ENCODE measurements around the gene POU4F3.
"Not testable (repeated sequence)": the region's sequence is repeated elsewhere in the genome, so short reads cannot be mapped to it uniquely, and the experiment has no call there.

Gene POU4F3, protein sequence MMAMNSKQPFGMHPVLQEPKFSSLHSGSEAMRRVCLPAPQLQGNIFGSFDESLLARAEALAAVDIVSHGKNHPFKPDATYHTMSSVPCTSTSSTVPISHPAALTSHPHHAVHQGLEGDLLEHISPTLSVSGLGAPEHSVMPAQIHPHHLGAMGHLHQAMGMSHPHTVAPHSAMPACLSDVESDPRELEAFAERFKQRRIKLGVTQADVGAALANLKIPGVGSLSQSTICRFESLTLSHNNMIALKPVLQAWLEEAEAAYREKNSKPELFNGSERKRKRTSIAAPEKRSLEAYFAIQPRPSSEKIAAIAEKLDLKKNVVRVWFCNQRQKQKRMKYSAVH

DNA sequence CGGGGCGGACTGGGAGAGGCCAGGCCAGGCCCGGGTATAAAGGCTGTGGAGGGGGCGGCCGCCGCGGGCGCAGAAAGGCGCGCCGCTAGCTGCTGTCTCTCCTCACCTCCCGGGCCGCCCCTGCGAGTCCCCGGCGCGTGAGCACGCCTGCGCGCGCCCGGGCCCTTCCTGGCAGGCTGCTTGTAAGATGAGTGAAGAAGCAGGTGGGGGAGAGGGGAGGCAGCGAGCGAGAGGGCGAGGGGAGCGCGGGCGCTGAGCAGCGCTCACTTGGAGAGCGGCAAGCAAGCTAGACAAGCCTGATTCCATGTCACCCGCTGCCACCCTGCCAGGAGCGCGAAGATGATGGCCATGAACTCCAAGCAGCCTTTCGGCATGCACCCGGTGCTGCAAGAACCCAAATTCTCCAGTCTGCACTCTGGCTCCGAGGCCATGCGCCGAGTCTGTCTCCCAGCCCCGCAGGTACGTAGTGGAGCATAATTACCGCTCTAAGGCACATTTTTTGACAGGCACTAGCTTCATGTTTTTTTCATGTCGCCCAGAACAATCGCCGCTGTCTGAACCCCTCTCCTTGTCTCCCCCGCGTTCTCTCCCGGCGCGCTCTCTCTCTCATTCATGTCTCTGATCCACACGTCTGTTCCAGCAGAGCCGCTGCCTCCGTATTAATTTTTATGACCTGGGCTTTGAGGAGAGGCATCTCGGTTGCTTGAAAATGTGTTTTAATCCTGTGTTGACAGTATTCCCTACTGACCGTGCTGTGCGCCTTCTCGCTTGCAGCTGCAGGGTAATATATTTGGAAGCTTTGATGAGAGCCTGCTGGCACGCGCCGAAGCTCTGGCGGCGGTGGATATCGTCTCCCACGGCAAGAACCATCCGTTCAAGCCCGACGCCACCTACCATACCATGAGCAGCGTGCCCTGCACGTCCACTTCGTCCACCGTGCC lies at the start of gene POU4F3:
Gene POU4F3, plus strand, starts transcription at position 66 of the 941 bp plus-strand sequence. Its CDS starts 274 bp downstream, at position 340.
- no peak for DNase-seq

DNA sequence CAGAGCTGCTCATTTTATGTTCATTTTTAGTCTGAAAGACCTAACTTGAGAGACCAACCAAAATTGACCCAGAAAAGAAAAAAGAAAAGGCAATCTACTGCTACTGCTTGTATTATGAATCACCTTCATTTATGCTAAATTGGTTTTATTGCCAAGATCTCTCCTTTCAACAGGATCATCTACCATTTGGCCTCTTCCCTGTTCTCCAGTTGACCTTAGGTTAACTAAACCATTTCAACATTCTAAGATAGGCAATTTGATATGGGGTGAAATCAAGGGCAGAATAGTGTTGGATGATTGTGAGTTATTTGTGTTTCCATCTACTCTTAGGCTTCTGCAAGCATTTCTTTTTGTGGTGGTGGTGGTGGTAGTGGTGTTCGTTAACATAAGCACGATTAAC lies 48.3 kb upstream of the POU4F3 start:
- DNase-seq: no peak

DNA sequence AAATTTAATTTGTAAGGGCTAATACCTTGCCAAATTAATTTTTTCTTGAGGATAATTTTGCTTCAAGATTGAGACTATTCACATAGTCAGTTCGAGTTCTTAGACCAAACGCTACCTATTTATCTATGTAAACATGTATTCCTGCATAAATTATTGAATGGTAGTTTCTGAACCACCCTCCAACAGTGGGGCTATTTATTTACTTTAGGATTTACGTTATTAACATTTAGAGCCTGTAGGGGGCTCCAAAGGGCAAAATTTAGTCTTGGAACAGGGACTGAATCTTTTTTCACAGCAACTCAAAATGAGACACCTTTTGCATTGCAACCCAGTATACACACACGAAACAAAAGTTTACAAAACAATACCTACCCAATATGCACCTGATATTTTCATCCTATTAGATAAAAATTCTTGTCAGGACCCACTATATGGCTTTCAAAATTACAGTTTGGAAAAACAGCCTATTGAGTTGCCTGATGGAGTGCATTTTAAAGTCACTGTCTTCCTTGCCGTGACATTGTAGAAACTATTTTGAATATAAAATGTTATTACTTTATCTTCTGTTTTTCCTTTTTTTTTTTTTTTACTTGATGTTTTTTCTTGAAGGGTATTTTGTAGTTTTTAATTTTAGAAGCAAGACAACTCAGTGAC lies 47.1 kb upstream of the POU4F3 start:
- peak; percentile 55 for DNase-seq

DNA sequence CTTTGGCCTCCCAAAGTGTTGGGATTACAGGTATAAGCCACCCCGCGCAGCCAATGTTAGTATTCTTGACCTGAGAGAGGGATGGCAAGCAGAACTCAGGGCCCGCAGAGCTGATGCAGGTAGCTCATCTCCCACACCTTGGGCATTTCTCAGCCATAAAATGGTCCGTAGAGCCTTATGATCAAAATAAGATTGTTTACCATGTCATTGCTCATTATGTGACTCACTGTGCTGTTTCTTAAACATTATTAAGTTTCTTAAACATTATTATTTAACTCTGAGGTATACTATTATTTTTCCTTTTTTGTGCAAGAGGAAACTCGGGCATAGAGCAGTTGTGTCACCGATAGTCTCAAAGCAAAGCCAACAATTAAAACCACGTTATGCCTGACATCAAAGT lies 42.4 kb upstream of the POU4F3 start:
- DNase-seq: no peak

DNA sequence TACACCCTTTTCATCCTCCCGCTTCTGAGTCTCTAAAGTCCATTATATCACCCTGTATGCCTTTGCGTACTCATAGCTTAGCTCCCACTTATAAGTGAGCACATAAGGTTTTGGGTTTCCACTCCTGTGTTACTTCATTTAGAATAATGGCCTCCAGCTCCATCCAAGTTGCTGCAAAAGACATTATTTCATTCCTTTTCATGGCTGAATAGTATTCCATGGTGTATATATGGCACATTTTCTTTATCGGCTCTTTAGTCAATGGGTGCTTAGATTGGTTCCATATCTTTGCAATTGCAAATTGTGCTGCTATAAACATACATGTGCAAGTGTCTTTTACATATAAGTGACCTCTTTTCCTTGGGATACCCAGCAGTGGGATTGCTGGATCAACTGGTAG lies 39.7 kb upstream of the POU4F3 start:
- DNase-seq: not testable (repeated sequence)

DNA sequence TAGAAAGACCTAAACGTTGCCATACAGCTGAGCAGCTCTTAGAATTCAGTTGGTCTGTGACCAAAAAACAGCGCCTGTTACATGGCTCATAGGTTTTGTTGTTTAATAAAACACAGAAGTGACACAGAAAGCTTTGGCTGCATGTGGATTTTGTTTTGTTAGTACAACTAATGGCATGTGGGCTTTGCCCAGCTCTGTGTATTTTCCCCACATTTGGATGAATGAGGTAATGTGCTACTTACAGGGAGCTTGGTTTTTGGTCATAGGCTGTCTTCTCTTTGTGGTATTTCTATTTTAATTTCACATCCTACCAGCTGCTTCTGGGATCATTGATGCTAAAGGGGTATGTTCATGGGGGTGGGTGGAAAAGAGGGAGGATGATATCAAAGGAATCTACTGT lies 37.0 kb upstream of the POU4F3 start:
- DNase-seq: no peak

DNA sequence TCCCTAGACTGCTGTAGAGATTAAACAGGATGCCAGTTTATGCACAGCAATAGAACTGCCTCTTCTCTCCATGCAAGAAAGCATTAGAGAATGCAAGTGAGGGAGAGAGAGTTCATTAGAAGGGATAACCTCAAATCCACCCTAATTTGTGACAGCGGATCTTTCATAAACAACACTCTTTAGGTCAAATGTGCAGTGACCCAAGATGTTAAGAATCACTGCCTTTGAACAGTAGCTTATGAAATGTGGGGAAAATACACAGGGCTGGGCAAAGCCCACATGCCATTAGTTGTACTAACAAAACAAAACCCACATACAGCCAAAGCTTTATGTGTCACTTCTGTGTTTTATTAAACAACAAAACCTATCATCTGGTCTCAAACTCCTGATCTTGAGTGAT lies 36.2 kb upstream of the POU4F3 start:
- no peak for DNase-seq

DNA sequence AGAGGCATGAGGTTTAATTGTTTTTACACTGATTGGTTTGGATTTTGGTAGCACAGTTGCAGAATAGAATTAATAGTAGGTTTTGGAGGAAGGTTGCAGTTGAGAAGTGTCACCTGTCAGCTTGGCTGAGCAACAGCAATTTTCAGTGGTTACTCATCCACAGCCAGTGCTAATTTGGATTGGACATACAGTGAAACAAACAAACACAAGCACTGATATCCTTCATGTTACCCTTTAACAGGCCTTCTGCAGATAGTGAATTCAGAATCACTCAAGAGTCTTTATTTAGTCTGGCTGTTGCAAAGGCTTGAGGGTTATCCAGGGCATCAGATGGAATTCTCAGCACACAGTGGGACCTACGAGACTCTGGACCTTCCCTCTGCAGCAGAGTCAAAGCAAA lies 31.8 kb upstream of the POU4F3 start:
- no peak for DNase-seq

DNA sequence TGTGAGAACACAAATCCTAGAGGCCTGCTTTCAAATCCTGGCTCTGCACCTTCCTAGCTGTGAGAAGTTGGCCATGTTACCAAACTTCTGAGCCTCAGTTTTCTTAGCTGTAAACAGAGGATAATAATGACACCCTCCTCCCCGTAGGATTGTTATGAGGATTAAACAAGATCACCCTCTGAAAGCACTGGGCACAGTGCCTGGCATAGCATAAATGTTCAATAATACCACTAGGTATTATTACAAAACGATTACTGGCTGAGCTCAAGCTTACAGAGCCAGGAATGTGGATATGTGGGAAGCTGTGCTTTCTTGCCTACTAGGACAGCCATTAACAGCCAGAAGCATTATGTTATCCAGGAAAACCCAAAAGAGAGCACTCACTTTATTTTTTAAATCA lies 30.8 kb upstream of the POU4F3 start:
- DNase-seq: no peak

DNA sequence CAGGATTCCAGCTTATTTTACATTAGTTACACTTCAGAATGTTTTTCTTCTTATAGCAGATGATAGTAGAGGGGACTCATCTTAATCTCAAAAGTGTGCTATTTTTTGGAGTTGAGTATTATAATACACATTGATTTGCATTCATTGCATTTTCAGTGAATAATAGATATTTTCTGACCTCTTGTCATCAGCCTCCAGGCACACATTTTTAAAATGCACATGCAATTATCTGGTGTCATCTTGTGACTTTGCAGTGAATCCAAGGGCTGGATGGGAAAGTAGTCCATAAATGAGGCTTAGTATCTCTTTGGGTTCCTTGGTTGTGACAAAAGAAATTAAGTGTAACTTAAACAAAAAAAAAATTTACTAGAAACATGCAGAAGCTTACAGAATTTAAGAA lies 28.1 kb upstream of the POU4F3 start:
- DNase-seq: no peak

DNA sequence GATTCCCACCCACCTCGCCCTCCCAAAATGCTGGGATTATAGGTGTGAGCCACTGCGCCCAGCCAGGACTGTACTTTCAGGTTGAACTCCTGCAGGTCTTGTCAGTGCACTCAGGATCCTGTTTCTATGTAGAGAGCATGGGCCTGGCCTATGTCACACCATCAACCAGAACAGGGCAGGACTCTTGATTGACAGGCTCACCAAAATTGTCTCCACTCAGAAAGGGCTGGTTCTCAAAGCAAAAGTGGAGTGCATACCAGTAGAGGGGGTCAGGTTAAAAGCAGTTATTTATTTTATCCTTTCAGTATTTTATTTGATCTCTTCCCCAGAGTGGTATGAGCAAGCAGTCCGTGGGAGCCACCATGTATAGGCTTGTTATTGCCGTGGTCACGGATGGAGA lies 27.4 kb upstream of the POU4F3 start:
- DNase-seq: no peak

DNA sequence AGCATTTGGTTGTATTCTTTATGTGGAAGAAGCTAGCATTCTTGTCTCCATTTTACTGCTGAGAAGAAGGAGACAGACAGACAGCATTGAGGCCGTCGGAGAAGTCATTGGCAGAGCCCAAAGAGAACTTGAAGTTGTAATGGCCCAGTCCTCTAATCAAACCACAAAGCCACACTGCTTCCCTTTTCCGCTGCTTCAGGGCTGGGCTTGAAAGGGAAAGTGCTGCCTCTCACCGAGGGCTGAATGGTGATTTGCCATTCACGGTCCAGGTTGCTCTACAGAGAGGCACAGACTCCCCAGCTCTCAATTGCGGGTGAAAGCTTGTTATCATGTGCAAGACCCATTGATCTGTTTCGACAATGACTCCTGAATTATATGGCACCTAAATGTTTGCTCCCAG lies 25.6 kb upstream of the POU4F3 start:
- no peak for DNase-seq

DNA sequence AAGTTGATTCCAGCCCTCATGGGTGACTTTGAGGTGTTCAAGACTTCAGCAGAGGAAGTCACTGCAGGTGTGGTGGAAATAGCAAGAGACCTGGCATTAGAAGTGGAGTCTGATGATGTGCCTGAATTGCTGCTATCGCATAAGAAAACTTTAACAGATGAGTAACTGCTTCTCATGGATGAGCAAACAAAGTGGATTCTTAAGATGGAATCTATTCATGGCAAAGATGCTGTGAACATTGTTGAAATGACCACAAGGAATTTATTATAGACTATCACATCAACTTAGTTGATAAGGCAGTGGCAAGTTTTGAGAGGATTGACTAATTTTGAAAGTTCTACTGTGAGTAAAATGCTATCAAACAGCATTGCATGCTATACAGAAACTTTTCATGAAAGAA lies 17.1 kb upstream of the POU4F3 start:
- no peak for DNase-seq

DNA sequence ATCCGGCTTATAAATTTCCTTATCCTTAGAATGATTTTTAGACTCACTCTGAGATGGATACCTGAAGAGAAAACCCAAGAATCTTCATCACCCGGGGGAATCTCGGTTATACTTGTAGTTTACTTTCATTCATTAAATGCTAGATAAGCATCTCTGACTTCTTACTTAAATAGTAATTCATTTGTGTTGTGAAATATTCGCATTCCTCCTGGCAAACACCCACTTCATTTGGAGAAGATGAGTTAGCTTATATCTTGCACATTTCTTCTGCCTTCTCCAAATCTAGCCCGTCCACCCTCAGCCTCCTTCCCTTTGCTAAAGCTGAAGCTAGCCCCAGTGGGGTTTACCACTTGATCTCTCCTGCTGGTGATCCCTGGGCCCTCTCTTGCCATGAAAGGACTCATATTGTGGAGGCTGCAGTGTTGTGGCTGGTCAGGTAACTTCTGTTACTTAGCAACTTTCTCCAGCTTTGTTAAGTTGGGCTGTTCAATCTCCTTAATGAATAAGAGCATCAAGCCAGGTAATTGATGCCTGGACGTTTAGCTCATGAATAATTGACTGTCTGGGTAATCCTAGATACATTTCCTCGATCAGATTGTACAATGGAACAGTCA lies 11.3 kb upstream of the POU4F3 start:
- DNase-seq: no peak

DNA sequence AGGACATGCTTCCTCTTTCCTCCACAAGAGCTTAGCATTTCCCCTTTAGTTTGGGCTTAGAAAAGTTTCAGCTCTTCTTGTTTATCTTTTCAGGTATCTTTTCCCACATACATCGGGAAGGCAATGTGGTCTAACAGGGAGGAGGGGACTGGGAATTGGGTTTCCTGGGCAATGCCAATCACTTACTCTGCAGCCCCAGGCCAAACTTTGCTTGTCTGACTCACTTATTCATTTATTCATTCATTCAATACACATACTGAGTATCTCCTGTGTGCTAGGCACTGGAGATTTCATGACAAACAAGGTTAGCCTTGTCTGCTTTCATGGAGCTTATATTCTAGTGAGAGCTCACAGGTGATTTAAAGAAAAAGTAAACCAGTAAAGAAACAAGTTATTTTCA lies 10.7 kb upstream of the POU4F3 start:
- no peak for DNase-seq

DNA sequence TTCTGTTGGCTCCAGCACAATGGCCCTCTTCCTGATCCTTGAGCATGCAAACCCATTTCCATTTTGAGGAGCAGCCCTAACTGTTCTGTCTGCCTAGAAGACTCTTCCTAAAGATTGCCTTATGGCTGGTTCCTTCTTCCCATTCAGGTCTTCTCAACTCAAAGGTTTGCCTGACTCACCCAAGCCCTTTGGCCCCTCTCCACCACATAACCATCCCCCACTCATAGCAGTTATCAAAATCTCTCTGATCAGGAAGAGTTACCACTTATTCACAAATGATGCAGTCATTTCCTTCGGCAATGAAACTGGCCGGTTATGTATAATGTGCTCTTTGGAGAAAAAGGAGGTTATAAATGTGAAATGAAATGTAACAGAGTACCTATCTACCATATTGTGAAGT lies 8.9 kb upstream of the POU4F3 start:
- DNase-seq: no peak

DNA sequence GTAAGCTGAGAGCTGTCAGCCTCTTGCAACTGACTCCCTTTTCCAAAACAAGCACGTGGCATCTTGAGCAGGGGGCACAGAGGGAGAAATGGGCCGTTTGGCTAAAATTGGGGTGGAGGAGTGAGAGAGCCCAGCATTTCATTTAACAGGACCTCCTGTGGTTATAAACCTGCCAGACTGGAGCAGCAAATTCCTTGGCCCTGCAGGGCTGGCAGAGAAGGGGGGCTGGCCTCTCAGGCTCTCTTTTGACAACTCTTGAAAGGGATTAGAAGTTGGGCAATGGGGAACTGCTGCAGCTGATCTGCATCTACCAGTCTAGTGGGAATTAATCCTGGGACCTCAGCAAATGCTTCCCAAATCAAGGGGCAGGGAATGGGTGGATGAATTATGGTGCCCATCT lies 7.2 kb upstream of the POU4F3 start:
- DNase-seq: no peak

DNA sequence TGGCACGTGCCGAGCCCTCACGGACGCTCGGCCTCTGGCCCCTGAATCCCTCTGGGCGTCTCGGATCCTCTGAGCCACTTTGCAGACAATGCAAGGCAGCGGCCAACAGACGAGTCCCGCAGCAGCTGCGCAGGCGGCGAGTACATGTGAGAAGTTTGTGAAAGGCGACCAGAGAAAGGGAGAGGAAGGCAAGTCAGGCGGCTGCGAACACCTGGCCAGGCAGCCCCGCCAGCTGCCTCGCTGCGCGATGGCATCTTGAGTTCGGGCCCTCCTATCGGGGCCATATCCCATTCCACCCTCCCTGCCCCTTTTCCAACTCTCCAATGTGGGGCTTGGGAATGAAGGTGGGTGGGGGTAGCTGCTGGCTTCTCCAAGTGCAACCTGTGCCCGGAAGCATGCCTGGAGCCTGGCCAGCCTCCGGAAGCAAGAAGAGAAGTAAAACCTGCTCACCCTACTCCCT lies 4.5 kb upstream of the POU4F3 start:
- DNase-seq: no peak

DNA sequence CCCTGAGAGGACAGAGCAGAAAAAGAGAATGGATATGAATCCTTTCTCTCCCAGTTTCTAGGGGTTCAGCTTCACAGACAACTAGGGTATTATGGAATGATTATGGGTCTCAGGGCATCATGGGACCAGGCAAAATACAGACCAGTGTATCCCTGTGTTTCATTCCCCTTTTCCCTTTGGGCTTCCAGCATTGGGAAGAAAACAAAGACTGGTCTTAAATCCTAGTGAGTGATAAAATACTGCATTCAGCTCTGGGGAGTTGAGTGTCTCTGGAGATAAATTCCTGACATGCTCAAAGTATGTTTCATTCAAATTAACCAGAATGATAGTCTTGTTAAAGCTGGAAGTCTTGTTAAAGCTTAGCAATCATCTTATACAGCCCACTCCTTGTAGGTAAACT lies 2.4 kb upstream of the POU4F3 start:
- no peak for DNase-seq

DNA sequence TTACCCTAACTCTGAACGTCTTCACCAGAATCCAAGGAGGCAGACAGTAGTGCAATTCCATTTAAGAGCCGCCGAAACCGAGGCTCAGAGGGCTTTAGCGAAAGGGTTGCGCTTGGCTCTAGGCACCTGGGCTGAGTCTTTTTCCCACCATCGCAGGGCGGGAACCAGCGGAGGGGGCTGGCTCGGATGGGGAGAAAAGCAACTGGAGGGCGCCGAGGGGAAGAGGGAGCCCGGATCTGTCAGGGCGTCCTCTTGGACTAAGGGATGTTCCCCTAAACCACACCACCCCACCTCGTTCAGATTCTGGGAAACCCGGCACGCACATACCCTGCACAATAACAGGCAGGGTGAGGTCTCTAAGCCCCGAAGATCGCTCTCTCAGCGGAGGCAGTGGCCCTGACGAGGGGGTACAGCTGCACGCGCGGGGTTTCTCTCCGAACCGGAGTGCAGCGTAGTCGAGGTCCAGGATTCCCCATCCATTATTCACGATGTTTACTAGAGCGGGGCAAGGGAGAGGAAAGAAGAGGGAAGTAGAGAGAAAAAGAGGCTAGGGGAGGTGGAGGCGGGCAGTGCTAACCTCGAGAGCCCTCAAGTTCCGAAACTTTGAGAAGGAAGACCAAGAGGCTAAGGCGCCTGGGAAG lies 1.3 kb upstream of the POU4F3 start:
- DNase-seq: no peak

DNA sequence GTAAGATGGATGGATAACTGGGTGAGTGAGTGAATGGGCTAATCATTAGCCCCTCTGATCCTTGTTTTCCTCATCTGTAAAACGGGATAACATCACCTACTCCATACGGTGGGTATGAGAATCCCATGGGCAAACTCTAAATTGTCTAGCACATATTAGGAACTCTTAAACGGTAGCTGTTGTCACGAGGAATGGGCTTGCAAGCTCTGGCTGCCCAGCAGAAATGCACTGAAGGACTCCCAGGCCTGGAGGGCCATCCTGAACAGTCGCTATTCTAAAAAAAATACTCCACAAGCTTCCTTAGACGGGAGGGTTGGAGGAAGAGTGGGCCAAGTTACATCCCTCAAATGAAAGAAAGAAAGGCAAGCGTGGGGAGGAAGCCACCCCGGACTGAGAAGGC lies 711 bp upstream of the POU4F3 start:
- DNase-seq: no peak

DNA sequence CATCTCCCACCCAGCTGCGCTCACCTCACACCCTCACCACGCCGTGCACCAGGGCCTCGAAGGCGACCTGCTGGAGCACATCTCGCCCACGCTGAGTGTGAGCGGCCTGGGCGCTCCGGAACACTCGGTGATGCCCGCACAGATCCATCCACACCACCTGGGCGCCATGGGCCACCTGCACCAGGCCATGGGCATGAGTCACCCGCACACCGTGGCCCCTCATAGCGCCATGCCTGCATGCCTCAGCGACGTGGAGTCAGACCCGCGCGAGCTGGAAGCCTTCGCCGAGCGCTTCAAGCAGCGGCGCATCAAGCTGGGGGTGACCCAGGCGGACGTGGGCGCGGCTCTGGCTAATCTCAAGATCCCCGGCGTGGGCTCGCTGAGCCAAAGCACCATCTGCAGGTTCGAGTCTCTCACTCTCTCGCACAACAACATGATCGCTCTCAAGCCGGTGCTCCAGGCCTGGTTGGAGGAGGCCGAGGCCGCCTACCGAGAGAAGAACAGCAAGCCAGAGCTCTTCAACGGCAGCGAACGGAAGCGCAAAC lies 1.1 kb downstream of the POU4F3 start:
- no peak for DNase-seq
